K562 (cell line): Measurements from ENCODE around the gene ADRM1. TPM values are rescaled to one million over a fixed set of nuclear protein-coding genes. Genes with fewer than 3 reads are reported as not detected.

Experiments
- ATAC-seq: fragments of 200-7000 bp; cut with Tn5 transposase; 3 replicates; pipeline ENCODE4 v1.9.1; 2020; ENCODE audit warnings: moderate library complexity
- BruUV-seq: library from RNA; stranded (reverse); fragments of 400-500 nt; replicated peaks from 2 replicates; lab custom pipeline; 2021; lab: Mats Ljungman, UMichigan
- CTCF ChIA-PET: fragments of 300-600 bp; formaldehyde crosslinking; extraction: SDS; loops from one replicate; lab custom pipeline; 2021; ENCODE audit warnings: low intra/inter-chr PET ratio; lab: Yijun Ruan, JAX
- POLR2A ChIA-PET: fragments of 300-600, 350-650 bp; sonication (Branson Sonifier 250); formaldehyde crosslinking; extraction: SDS; loops from one replicate; lab custom pipeline; 2021; ENCODE audit warnings: antibody characterized with exemption, inconsistent platforms; lab: Yijun Ruan, JAX
- DNase-seq, 4 experiments: peaks; one replicate each; pipeline versions ENCODE4 v3.0.0 to v3.0.0-alpha.2; 2011 to 2018; ENCODE audit warnings: low spot score in 3 of 4, mixed read lengths in 3 of 4; ENCODE audit errors: extremely low read depth in 1 of 4
- FAIRE-seq: peaks from 2 replicates; lab custom pipeline; 2011; peaks lifted over from hg19 to GRCh38; lab: Jason Lieb, UNC
- H2AFZ ChIP-seq: 2 replicates; pipeline ENCODE4 v1.6.0; 2011; ENCODE audit warnings: low read depth, low read length, control low read depth, inconsistent platforms
- H3K27ac ChIP-seq: fragments of 200-600 bp; 3 replicates; pipeline ENCODE4 v1.8.0; 2011; ENCODE audit warnings: low read depth, mild to moderate bottlenecking, control low read depth, inconsistent platforms, low read length, moderate library complexity, mixed read lengths; ENCODE audit errors: extremely low read depth
- H3K27me3 ChIP-seq, 2 experiments: fragments of 300-600 bp in 1 of 2; 2 replicates in 1 of 2; 3 replicates in 1 of 2; pipeline versions ENCODE4 v1.6.0 to v1.8.0; 2011; ENCODE audit warnings: inconsistent platforms in 2 of 2, low read length in 2 of 2, mild to moderate bottlenecking in 1 of 2, mixed read lengths in 1 of 2, moderate library complexity in 1 of 2; ENCODE audit not compliant: control insufficient read depth in 2 of 2, insufficient read depth in 2 of 2
- H3K36me3 ChIP-seq: fragments of 300-600 bp; 3 replicates; pipeline ENCODE4 v1.8.0; 2011; ENCODE audit warnings: mild to moderate bottlenecking, low read length, inconsistent platforms; ENCODE audit not compliant: control insufficient read depth, insufficient read depth
- H3K4me1 ChIP-seq, 2 experiments: fragments of 200-600 bp in 1 of 2; replicated peaks in 1 of 2; 2 replicates in 1 of 2; 3 replicates in 1 of 2; pipeline versions ENCODE4 v1.5.1 to v1.8.0; 2011; ENCODE audit warnings: inconsistent platforms in 2 of 2, low read length in 2 of 2, mild to moderate bottlenecking in 1 of 2, mixed read lengths in 1 of 2, moderate library complexity in 1 of 2; ENCODE audit not compliant: control insufficient read depth in 2 of 2, insufficient read depth in 2 of 2
- H3K4me2 ChIP-seq: 2 replicates; pipeline ENCODE4 v1.6.1; 2011; ENCODE audit warnings: low read length, control low read depth, inconsistent platforms, mixed read lengths; ENCODE audit not compliant: insufficient read depth
- H3K4me3 ChIP-seq: fragments of 200-600 bp; sonication (generic), shearing (Covaris generic); 2 replicates; pipeline ENCODE4 v1.5.1; 2016; ENCODE audit warnings: control low read depth, inconsistent platforms
- H3K79me2 ChIP-seq: fragments of 200-600 bp; 3 replicates; pipeline ENCODE4 v1.8.0; 2011; ENCODE audit warnings: low read length, inconsistent platforms; ENCODE audit not compliant: control insufficient read depth, insufficient read depth
- H3K9ac ChIP-seq, 2 experiments: 2 replicates each; pipeline versions ENCODE4 v1.6.0 to v1.6.1; 2011; ENCODE audit warnings: low read depth in 2 of 2, low read length in 2 of 2, control low read depth in 1 of 2, inconsistent platforms in 1 of 2, mild to moderate bottlenecking in 1 of 2, mixed read lengths in 1 of 2; ENCODE audit not compliant: insufficient read depth in 1 of 2
- H3K9me1 ChIP-seq: one replicate; pipeline ENCODE4 v1.6.0; 2011; ENCODE audit warnings: inconsistent platforms, mild to moderate bottlenecking, low read length, moderate library complexity; ENCODE audit not compliant: control insufficient read depth, insufficient read depth
- H3K9me3 ChIP-seq: replicated peaks from 2 replicates; pipeline ENCODE4 v1.5.1; 2011; ENCODE audit warnings: low read depth, low read length, inconsistent platforms; ENCODE audit not compliant: control insufficient read depth, insufficient read depth
- H4K20me1 ChIP-seq: replicated peaks from 2 replicates; pipeline ENCODE4 v1.6.1; 2011; ENCODE audit warnings: low read length, inconsistent platforms, mixed read lengths; ENCODE audit not compliant: control insufficient read depth, insufficient read depth
- CCAR2 ChIP-seq: fragments of 200-400 bp; formaldehyde crosslinking; IDR thresholded peaks from 2 replicates; pipeline ENCODE4 v1.6.1; 2017; ENCODE audit warnings: mild to moderate bottlenecking, low read depth, low read length
- ESRRA ChIP-seq: fragments of 450-650 bp; IDR thresholded peaks from 2 replicates; pipeline ENCODE4 v1.6.1; 2014; ENCODE audit warnings: low read depth, mild to moderate bottlenecking, moderate library complexity, borderline replicate concordance
- GABPB1 ChIP-seq: sonication (generic); formaldehyde crosslinking; IDR thresholded peaks from 2 replicates; pipeline ENCODE4 v1.8.0; 2022; ENCODE audit warnings: mild to moderate bottlenecking, missing genetic modification reagents
- IRF2 ChIP-seq: sonication (generic); formaldehyde crosslinking; IDR thresholded peaks from 2 replicates; pipeline ENCODE4 v1.8.1; 2022; ENCODE audit warnings: mild to moderate bottlenecking, missing genetic modification reagents
- PHF20 ChIP-seq: fragments of 450-650 bp; IDR thresholded peaks from 2 replicates; pipeline ENCODE4 v1.6.1; 2018; ENCODE audit not compliant: partially characterized antibody
- REST ChIP-seq, 2 experiments: fragments of 450-650 bp; formaldehyde crosslinking in 1 of 2; IDR thresholded peaks; 2 replicates each; pipeline versions ENCODE4 v1.4.0 to v1.6.1; 2014 to 2020; ENCODE audit warnings: mild to moderate bottlenecking in 2 of 2, borderline replicate concordance in 1 of 2, low read depth in 1 of 2
- RFX1 ChIP-seq: fragments of 450-650 bp; IDR thresholded peaks from 2 replicates; pipeline ENCODE4 v1.6.1; 2016; ENCODE audit warnings: mild to moderate bottlenecking, moderate library complexity
- ZNF197 ChIP-seq: fragments of 200-800 bp; sonication (Bioruptor generic); IDR thresholded peaks from 2 replicates; pipeline ENCODE4 v1.6.1; 2016; ENCODE audit warnings: low read depth, missing genetic modification characterization, missing compliant biosample characterization
- ZNF280A ChIP-seq: fragments of 450-650 bp; IDR thresholded peaks from 2 replicates; pipeline ENCODE4 v1.6.1; 2018; ENCODE audit warnings: mild to moderate bottlenecking, low read depth; ENCODE audit not compliant: partially characterized antibody
- ZNF785 ChIP-seq: fragments of 250-450 bp; sonication (Bioruptor Pico); IDR thresholded peaks from 2 replicates; pipeline ENCODE4 v1.4.0; 2020; ENCODE audit warnings: mild to moderate bottlenecking
- ZSCAN29 ChIP-seq: fragments of 450-650 bp; IDR thresholded peaks from 2 replicates; pipeline ENCODE4 v1.6.1; 2017
- WGBS: fragments of 100-300 bp; shearing (Covaris generic); methylation state at CpG from one replicate; pipeline ENCODE4 v1.1.6; 2016; ENCODE audit warnings: low coverage, mixed read lengths; ENCODE audit not compliant: insufficient coverage; ENCODE audit errors: missing lambda C conversion rate; 5-methylcytosine and 5-hydroxymethylcytosine counted together
- in situ Hi-C: fragments of 300-500 bp; cut with MboI; formaldehyde crosslinking; loops from 4 replicates; pipeline ENCODE4 v1.15.0; 2018; ENCODE audit warnings: inconsistent platforms, mixed read lengths
- intact Hi-C: fragments of 100-400 bp; cut with micrococcal nuclease; formaldehyde crosslinking; loops from 2 replicates; pipeline ENCODE4 v1.14.2; 2022
- polyA plus RNA-seq, 8 experiments: library from polyadenylated mRNA; depleted of rRNA in 4 of 8; stranded (reverse) in 5 of 8; unstranded in 3 of 8; fragments of >200 nt; fragmentation: Nextera tagmentation in 2 of 8; fragmentation: Illumina TruSeq in 1 of 8; extraction: Ambion mirVana in 2 of 8; extraction: Trizol in 1 of 8; gene quantifications; 2 replicates each; pipeline versions ENCODE4 v1.2.1 to v1.2.3, GENCODE V29; 2011 to 2014; ENCODE audit warnings: inconsistent platforms in 1 of 8, missing spikeins in 1 of 8
- total RNA-seq, 7 experiments: library from RNA; depleted of rRNA in 6 of 7; stranded (reverse); fragments of >200 nt in 6 of 7; fragmentation: Illumina TruSeq in 2 of 7; extraction: Trizol in 2 of 7; gene quantifications; 2 replicates each; pipeline versions ENCODE4 v1.2.1 to v1.2.3, GENCODE V29; 2011 to 2021; ENCODE audit warnings: low replicate concordance in 1 of 7

The ADRM1 gene
- total and polyA plus RNA-seq, 9 of the 15 experiments (the other 6 are each of a cell fraction or from before 2014, with no cell fraction given): 5.0 to 223 (median 67.4) TPM

DNA sequence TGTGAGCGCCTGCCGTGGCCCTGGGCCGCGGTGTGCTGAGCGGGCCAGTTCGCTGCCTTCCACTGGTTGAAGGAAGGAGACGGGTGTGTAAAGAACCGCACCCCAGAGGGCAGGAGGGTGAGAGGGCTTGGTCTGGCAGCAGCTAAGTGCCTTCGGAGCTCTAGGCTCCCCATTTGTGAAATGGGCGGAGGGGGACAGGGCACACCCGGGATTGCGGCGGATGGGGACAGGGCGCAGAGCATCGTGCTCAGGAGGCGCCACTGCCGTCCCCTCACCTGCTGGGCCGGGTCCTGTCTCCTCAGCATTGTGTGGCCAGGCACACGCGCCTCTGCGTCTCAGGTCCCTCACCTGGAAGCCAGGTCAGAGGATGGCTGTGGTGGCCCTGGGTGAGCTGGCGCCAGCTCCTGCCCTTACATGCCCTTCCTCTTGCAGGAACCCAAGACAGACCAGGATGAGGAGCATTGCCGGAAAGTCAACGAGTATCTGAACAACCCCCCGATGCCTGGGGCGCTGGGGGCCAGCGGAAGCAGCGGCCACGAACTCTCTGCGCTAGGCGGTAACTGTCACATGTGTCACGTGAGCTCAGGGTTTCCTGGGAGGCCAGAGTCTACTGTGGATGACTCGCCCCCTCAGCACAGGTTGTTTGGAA is 3.1 kb downstream of the ADRM1 start:
- Histone ChIP-seq H3K9me3 (no peaks in the 10 kb centered on the region), H3K4me3 (no peak overlapping the region), H2AFZ (no peak overlapping the region), H3K27me3 (no peaks in the 10 kb centered on the region), H3K9ac (peak overlapping the region in 1 of 2 experiments; percentile 61; a peak in 1 of 4 replicates), H3K4me2 (no peak overlapping the region), H3K4me1 (peaks cover 14 to 64% of the 10 kb centered on the region in 2 experiments), H3K9me1 (peaks cover 5% of the 10 kb centered on the region), H3K27ac (no peak overlapping the region), H3K79me2 (peaks cover 37% of the 10 kb centered on the region), H3K36me3 (peaks cover 73% of the 10 kb centered on the region), H4K20me1 (peaks cover 20% of the 10 kb centered on the region)
- FAIRE-seq (no peak), ATAC-seq (no peak), DNase-seq (peak in 1 of 4 experiments; percentile 25)
- ChIA-PET POLR2A (interaction anchor here (0.5 to 2.9 kb wide), 5 partner anchors 10 to 81 kb away, joined by 3 to 19 read pairs (median 5); partner anchors contain the start of genes OSBPL2 and RPS21), CTCF (no interaction called here)
- intact Hi-C loops (loop anchor here (10.0 kb wide), 2 partner anchors 189 to 321 kb away; no protein-coding TSS in a partner anchor), in situ Hi-C loops (loop anchor here (5.0 to 10.0 kb wide), 3 partner anchors 61 to 309 kb away; partner anchors contain the start of gene LAMA5)
- WGBS: 81% methylated on average over 24 of the region's 33 CpGs
- BruUV-seq: no TSS peak
- no peak for TF ChIP-seq RFX1
- no peak for TF ChIP-seq IRF2 (CRISPR knock-in tag)
- TF ChIP-seq CCAR2: no peak
- no peak for TF ChIP-seq ZNF785 (CRISPR knock-in tag)
- no peak for TF ChIP-seq ZNF280A
- no peak for TF ChIP-seq REST (IDR thresholded peaks at IDR 0.05; ENCODE audit: borderline replicate concordance)
- no peak for TF ChIP-seq REST (CRISPR knock-in tag; IDR thresholded peaks at IDR 0.05; ENCODE audit: low read depth)
- TF ChIP-seq GABPB1 (CRISPR knock-in tag): no peak
- TF ChIP-seq ESRRA: no peak
- no peak for TF ChIP-seq ZNF197 (CRISPR knock-in tag)
- no peak for TF ChIP-seq ZSCAN29
- no peak for TF ChIP-seq PHF20
